Transverse colon (tissue), 4 donors: ENCODE data around the gene SCN5A.

Experiments
- CTCF ChIP-seq, 5 experiments: fragments of 200-600 bp in 3 of 5; fragments of 450-650 bp in 2 of 5; sonication (generic) in 3 of 5; IDR thresholded peaks; 1 replicate in 2 of 5; 2 replicates in 3 of 5; pipeline ENCODE4 v1.5.1; 2016 to 2017; ENCODE audit warnings: antibody characterized with exemption in 5 of 5, inconsistent platforms in 3 of 5, mild to moderate bottlenecking in 2 of 5, moderate library complexity in 1 of 5
- EP300 ChIP-seq: sonication (generic); formaldehyde crosslinking; IDR thresholded peaks from one replicate; pipeline ENCODE4 v1.6.1; 2017; ENCODE audit warnings: antibody characterized with exemption, low read depth
- POLR2A ChIP-seq: fragments of 450-650 bp; IDR thresholded peaks from one replicate; pipeline ENCODE4 v1.6.1; 2016; ENCODE audit warnings: antibody characterized with exemption, mild to moderate bottlenecking, moderate library complexity
- POLR2AphosphoS5 ChIP-seq, 3 donors: sonication (generic); formaldehyde crosslinking; IDR thresholded peaks; one replicate each; pipeline ENCODE4 v1.6.1; 2016; ENCODE audit warnings: antibody characterized with exemption in 3 of 3

- TF ChIP-seq CTCF (IDR thresholded peaks at IDR 0.05) (no peak), POLR2AphosphoS5 (IDR thresholded peaks at IDR 0.05) (no peak), POLR2A (no peak), EP300 (no peak)
These were observed 83.3 kb downstream of the SCN5A start for GRCh38 chr3:38566215-38566528.
